ENCODE results near the gene MYCBPAP.

Gene MYCBPAP

DNA sequence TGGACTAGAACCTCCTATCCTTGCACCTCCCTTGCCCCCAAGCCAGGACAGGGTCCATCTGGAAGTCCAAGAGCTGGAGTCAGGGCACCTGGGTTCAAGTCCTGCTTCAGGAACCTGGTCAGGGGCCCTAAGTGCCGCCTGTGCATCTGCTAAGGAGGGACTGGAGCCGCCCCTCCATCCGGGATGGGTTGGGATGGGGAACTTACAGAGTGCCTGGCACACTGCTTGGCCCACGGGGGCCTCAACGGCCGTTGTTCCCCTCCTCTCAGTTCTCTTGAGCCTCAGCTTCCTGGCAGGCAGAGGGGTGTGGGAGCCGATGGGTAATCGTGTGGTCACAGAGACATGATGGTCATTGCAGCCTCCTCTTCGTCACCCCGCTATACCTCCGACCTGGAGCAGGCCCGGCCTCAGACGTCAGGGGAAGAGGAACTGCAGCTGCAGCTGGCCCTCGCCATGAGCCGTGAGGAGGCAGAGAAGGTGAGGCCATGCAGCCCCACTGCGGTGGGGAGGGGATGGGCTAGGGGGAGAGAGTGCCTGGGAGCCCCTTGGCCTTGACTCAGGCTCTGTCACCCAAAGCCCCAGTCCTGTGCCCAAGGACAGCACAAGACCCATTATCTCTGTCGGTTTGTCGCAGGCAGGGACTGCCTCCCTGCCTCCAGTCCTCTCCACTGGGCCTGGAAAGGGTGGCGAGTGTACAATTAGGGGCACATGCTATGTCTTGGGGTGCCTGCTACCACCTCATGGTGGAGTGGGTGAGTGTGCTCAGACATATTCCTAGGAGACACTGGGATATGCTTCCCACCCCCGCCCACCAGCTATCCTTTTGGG, 29.7 kb downstream of the MYCBPAP start:
- DNase-seq (ENCODE audit: low read depth, low spot score): no peak

DNA sequence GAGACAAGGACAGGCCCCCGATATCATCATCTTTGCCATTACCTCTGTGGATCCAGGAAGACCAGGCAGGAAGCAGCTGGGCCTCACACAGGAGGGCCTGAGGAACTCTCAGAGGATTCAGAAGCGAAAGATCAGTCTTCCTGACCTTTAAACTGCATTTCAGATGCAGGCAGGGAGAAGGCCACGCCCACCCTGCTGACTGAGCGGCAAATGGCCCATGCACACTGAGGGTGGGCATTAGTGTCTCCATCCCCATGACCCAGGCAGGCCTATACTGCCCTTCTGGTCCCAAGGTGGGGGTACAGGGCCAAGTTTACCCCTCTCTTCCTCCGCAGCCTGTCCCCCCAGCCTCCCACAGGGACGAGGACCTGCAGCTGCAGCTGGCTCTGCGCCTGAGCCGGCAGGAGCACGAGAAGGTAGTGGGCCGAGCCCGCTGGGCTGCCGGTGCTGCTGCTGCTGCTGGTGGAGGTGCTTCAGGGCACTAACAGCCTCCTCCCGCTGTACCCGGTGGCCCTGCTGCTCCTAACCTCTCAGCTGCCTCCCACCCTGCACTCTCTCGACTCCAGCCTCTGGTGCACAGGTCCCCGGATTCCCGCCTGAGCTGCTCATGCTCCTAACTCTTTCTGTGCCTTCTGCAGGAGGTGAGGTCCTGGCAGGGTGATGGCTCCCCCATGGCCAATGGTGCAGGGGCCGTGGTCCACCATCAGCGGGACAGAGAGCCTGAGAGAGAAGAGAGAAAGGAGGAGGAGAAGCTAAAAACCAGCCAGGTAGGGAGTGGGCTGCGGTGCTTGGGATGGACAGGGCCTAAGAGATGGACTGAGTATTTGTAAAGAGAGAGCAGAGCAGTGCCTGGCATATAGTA, 30.5 kb downstream of the MYCBPAP start:
- no peak for DNase-seq (ENCODE audit: low read depth, low spot score)

DNA sequence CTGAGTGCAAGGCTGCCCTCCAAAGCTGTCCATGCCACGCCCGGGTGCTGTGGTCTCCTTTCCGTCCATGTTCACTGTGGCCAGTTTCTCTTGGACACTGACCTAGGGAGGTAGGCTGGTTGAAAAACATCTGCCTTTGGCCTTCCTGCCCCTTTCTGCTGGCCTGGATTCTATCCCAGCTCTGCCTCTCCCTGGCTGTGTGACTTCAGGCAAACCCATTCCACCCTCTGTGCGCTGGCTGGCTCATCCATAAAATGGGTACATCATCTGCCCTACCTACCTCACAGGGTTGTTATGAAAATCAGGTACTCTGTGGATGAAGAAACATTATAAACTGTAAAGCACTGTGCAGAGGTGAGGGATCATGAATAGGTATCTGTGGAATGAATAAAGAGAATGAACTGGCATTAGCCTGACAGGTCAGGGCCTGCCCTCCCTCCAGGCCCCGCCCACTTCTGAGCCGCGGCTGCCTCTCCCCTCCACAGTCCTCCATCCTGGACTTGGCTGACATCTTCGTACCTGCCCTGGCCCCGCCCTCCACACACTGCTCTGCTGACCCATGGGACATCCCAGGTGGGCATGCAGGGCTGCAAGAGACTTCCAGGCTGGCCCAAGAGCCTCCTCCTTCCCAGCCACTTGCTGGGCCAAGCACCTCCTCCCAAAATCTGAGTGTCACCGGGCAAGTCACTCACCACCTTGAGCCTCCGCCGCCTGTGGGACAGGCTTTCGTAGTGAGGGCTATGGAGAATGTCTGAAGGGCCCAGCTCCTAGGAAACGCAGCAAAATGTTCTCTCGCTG, 31.7 kb downstream of the MYCBPAP start:
- DNase-seq (ENCODE audit: low read depth, low spot score): no peak

DNA sequence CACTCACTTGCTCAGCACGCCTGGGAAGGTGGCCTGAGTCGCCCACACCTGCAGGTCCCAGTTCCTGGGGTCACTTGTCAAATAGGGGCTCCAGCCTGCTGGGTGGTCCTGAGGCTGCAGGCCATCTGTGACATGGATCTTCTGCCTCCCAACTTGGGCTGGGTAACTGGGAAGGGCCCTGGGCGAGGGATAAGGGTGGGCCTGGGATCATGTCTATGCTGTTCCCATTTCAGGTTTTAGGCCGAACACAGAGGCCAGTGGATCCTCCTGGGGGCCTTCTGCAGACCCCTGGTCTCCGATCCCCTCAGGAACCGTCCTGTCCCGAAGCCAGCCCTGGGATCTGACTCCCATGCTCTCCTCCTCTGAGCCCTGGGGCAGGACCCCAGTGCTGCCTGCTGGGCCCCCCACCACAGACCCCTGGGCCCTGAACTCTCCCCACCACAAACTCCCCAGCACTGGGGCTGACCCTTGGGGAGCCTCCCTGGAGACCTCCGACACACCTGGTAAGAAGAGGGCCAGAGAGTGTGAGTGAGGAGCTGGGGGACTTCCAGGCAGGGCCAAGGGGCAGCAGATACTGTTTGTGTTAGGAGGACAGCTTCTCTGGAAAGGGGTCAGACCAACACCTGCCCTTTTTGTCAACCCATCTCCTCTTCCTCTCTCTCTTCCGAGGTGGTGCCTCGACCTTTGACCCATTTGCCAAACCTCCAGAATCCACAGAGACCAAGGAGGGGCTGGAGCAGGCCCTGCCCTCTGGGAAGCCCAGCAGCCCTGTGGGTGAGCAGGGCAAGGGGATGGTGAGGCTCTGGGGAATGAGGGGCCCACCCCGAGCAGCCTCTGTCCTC, 32.5 kb downstream of the MYCBPAP start:
- DNase-seq (ENCODE audit: low read depth, low spot score): no peak

DNA sequence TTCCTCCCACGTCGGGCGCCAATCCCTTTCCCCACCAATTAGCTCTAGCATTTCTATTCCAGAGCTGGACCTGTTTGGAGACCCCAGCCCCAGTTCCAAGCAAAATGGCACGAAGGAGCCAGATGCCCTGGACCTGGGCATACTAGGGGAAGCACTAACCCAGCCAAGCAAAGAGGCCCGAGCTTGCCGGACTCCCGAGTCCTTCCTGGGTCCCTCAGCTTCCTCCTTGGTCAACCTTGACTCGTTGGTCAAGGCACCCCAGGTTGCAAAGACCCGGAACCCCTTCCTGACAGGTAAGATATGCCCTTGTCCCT, 33.1 kb downstream of the MYCBPAP start:
- DNase-seq (ENCODE audit: low read depth, low spot score): no peak

DNA sequence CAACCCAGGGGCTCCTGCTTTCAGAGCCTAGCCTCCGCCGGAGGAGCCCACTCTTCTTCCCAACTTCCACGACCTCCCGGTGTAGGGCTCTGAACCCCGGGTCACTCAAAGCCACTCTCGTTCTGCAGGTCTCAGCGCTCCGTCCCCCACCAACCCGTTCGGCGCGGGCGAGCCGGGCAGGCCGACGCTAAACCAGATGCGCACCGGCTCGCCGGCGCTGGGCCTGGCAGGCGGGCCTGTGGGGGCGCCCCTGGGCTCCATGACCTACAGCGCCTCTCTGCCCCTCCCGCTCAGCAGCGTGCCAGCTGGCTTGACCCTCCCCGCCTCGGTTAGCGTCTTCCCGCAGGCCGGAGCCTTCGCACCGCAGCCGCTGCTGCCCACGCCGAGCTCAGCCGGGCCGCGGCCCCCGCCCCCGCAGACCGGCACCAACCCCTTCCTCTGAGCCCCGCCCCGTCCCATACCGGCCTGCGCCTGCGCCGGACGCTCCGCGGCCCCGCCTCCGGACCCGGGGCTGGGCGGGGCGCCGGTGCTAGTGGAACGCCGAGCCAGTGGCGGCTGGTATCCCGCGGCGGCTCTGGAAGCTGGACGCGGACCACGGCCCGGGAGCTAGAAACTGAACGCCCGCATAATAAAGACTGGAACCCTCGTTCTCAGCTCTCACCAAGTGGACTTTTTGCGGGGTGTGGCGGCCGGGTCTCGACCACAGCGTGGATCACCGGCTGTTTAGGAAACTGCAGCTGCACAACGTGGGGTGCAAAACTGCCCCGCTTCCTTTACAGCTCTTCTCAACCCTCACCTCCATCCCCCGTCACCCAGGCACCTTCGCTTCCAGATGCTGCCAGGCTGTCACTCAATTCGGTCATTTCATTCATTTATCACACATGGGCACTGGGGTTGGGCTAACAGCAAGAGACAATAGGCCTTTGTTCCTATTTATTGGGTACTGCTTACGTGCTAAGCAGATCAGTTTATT, 33.8 kb downstream of the MYCBPAP start:
- DNase-seq (ENCODE audit: low read depth, low spot score): no peak

DNA sequence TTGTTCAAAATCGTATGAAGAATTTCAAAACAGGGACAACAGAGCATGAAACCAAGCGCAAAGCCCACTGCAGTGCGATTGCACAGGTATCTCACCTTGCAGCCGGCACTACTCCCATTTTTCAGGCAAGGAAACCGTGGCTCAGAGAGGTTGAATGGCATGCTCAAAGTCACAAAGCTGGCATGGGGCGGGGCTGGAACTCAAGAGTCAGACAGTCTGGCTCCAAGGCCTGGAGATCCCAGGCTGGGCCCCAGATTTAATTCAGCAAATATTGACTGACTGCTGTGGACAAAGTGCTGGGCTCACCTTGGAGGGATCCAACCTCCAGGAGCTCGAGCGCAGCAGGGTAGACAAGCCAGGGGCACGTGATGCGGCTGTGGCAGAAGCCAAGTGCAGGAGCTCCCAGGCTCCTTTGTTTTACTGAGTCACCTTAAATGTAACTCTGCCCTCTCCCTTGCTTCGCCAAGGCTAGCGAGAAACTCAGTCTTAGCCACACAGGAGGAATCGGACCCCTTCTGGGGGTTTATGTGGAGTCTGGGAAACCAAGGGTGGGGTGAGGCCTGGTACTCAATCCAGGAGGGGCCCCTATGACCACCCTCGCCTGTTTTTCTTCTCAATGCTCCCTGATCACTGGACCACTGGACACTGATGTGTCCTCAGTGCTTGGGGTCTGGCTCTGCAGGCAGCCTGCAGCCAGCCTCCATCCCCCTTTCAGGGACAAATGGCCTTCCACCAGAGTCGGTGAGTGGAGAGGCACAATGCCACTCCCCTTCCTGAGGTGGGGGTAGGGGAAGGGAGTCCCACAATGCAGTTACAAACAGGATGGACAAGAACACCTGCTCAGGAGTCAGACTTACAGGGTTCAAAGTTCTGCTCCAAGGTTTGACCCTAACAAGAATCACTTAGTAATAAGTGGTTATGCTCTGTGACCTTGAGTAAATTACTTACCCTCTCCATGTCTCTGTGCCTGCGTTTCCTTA, 34.8 kb downstream of the MYCBPAP start:
- no peak for DNase-seq (ENCODE audit: low read depth, low spot score)

DNA sequence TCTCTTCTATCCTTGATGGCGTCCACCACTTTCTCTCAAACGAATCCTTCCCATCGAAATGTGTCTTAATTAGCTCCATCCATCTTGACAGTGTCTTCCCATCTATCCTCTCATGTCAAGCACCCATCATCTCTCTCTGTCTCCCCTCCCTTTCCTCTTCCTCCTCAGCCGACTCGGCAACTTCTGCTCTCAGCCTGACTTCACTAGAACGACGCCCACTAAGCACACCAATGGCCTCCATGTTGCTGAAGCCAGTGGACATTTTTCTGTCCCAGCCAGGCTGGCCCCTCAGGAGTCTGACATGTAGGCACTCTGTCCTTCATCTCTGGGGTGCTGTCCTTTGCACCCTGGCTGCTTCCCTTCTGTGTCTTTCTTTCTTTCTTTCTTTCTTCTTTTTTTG, 36.3 kb downstream of the MYCBPAP start:
- DNase-seq (ENCODE audit: low read depth, low spot score): no peak

DNA sequence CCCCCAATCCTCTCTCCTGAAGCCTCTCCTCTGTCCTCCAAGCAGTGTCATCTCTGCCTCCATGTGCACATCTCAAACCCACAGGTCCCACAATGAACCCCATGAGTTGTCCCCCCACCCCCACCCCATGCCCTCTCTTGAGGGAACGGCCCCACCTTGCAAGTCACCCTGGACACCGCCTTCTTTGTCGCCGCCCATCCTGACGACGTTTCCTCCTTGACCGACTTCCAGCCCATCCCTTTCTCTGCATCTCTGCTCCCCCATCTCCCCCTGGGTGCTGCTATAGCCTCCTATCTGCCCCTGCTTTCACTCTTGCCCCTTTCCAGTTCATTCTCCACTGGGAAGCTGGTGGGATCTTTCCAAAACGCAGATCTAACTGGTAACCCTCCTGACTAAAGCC, 37.1 kb downstream of the MYCBPAP start:
- DNase-seq (ENCODE audit: low read depth, low spot score): no peak

DNA sequence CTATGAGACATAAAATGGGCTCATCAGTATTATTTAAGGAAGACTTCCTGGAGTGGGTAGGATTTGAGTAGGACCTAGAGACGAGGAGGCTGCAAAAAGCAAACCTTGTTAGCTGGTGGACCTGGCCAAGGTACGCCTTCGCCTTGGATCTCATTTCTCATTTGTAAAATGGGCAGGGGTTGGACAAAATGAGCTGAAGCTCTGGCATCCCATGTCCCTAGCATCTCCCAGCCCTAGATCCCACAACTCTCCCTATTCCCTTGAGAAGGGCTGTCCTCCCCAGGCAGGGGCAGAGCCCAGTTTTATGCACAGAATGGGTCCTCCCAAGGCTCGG, 38.4 kb downstream of the MYCBPAP start:
- no peak for DNase-seq (ENCODE audit: low read depth, low spot score)

DNA sequence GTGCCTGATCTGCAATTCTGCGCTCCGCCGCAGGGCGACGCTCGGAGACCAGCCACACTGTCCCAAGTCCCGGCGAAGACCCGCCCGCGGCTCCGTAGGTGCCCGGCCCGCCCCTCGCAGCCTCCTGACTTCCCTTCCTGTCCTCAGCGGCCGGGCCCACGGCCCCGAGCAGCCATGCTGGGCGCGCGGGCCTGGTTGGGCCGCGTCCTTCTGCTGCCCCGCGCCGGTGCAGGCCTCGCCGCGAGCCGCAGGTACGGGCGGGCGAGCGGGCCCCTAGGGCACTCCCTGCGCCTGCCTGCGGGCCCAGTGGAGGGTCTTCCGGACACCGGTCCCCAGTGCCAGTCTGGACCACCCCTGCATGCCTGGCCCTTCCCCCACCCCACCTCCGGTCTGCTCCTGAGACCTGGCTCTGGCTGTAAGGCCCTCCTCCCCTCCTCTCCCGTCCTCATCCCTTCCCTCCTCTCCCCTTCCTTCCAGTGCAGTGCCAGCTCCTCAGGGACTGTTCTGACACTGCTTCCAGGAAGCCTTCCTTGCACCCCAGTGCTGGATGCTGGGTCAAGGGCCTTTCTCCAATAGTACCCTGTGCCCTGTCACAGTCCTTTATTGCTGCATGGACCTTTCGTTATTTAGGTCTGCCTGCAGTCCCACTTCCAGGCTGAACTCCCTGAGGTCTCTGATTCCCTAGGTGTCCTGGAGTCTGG, 38.9 kb downstream of the MYCBPAP start, which contains the start of gene SPATA20:
TSS of gene SPATA20 (plus strand) at position 140 of the 701 bp plus-strand sequence. CDS start at position 175, 35 bp downstream.
- DNase-seq (ENCODE audit: low read depth, low spot score): peak; percentile 22

DNA sequence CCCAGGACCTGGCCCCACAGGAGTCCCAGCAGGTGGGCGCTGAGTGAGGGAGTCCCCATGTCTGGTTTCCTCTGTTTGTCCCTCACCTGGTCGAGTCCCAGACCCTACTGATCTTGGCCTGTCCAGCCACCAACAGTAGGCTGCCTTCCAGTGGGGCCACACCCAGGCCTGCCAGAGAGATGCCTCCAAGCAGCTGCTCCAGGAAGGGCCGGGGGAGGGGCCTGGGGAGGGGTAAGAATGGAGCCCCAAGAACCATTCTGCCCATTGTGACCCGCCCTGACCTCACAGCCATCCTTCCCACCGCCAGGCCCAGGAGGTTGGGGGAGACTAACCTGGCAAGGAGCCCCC, 39.5 kb downstream of the MYCBPAP start:
- DNase-seq (ENCODE audit: low read depth, low spot score): no peak

DNA sequence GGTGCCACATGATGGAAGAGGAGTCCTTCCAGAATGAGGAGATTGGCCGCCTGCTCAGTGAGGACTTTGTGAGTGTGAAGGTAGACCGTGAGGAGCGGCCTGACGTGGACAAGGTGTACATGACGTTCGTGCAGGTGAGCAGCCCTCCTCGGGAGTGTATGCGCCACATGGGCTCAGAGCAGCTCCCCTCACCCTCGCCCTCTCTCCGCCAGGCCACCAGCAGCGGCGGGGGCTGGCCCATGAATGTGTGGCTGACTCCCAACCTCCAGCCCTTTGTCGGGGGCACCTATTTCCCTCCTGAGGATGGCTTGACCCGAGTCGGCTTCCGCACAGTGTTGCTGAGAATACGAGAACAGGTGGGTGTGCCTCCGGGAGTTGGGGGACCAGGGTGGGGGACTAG, 40.6 kb downstream of the MYCBPAP start:
- DNase-seq (ENCODE audit: low read depth, low spot score): no peak

DNA sequence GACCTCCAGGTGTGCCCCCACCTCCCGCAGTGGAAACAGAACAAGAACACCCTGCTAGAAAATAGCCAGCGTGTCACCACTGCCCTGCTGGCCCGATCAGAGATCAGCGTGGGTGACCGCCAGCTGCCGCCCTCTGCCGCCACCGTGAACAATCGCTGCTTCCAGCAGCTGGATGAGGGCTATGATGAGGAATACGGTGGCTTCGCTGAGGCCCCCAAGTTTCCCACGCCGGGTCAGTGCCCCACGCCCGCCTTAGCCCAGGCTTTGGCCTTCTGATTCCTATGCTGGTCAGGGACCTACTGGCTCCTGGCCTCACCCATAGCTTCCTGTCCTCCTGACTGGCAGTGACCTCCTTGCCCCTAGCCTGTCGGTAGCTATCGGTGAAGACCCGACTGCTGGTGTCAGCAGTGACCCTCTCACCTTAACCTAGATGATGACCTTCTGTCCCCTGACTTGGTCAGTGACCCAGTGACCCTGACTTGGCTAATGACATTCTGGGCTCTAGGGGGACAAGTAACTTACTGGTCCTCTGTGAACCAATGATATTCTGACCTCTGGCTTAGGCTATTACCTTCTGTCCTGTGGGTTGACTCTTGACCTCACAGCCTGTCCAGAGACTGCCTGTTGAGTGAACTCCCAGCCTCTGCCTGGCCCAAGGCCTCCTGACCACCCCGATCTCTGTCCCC, 41.2 kb downstream of the MYCBPAP start:
- DNase-seq (ENCODE audit: low read depth, low spot score): no peak

DNA sequence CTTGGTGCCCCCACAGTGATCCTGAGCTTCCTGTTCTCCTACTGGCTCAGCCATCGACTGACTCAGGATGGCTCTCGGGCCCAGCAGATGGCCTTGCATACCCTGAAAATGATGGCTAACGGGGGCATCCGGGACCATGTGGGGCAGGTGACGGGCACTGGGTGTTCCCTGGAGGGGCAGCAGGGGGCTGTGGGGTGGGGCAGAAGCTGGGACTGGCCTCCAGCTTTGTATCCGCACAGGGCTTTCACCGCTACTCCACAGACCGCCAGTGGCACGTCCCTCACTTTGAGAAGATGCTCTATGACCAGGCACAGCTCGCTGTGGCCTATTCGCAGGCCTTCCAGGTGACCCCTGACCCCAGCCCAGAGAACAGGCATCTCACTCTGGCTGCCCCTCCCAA, 41.7 kb downstream of the MYCBPAP start:
- DNase-seq (ENCODE audit: low read depth, low spot score): no peak

DNA sequence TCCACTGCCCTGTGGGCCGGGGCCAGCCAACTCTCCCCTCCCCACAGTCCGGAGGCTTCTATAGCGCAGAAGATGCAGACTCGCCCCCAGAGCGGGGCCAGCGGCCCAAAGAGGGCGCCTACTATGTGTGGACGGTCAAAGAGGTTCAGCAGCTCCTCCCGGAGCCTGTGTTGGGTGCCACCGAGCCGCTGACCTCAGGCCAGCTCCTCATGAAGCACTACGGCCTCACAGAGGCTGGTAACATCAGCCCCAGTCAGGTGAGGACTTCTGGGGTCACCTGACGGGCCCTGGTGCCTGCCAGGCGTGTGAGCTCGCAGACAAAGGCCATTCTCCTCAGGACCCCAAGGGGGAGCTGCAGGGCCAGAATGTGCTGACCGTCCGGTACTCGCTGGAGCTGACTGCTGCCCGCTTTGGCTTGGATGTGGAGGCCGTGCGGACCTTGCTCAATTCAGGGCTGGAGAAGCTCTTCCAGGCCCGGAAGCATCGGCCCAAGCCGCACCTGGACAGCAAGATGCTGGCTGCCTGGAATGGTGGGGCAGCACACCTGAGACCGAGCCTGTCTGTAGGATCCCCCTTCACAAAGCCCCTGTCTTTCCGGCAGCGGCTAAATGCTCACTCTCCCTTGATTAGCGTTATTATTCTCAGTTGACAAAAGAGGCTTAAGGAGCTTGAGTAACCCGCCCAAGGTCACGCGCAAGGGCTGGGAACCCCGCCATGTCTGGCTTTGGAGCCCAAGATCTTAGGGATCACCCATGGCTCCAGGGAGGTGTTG, 42.6 kb downstream of the MYCBPAP start:
- peak; percentile 36 for DNase-seq (ENCODE audit: low read depth, low spot score)

DNA sequence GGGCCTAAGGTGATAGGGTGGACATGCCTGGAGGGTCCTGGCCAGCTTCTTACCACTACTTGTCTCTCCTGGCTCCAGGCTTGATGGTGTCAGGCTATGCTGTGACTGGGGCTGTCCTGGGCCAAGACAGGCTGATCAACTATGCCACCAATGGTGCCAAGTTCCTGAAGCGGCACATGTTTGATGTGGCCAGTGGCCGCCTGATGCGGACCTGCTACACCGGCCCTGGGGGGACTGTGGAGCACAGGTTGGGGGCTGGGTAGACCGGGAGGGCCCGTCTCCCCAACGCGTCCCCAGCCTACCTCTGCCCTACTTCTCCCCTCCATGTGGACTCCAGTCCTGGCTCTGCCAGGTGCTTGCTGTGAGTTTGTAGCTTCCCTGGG, 43.2 kb downstream of the MYCBPAP start:
- DNase-seq (ENCODE audit: low read depth, low spot score): no peak

All from brain pericyte (primary cell).